IPS-18a (cell line): ENCODE measurements around the gene LAMA2.

ENCODE experiments used
- H3K27ac ChIP-seq: one replicate; pipeline ENCODE4 v1.5.1; 2013; ENCODE audit warnings: low read length
- H3K27me3 ChIP-seq: one replicate; pipeline ENCODE4 v1.6.1; 2013; ENCODE audit warnings: mild to moderate bottlenecking, low read length; ENCODE audit not compliant: control insufficient read depth, insufficient read depth
- H3K36me3 ChIP-seq: one replicate; pipeline ENCODE4 v1.6.1; 2013; ENCODE audit warnings: low read depth, low read length; ENCODE audit not compliant: control insufficient read depth
- H3K4me1 ChIP-seq: one replicate; pipeline ENCODE4 v1.6.1; 2013; ENCODE audit warnings: low read depth, low read length; ENCODE audit not compliant: control insufficient read depth
- H3K4me3 ChIP-seq: one replicate; pipeline ENCODE4 v1.5.1; 2013; ENCODE audit warnings: low read length
- H3K9ac ChIP-seq: one replicate; pipeline ENCODE4 v1.6.1; 2013; ENCODE audit warnings: mild to moderate bottlenecking, low read length, moderate library complexity
- H3K9me3 ChIP-seq: one replicate; pipeline ENCODE4 v1.6.1; 2013; ENCODE audit warnings: low read depth, low read length; ENCODE audit not compliant: control insufficient read depth

LAMA2 gene

DNA sequence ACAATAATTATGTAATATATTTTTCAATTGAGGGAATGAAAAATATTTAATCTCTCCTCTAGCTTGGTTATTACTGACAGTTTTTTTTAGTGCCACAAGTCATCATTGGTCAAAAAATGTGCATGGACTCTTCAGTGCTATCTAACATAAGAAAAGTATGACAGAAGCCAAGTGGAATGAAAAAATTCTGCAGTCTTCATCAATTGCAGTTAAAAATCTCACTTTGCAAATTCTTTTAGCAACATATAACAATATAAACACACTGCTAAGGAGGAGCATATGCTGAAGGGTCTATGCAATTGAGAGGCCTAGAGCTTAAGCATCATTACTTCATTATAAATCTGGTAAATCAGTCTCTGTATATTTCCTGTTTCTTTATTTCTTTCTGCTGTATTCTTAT, 652.0 kb downstream of the LAMA2 start:
- H3K4me1 ChIP-seq = no peaks in the 10 kb centered on the region
- no peak overlapping the region for H3K27ac ChIP-seq
- no peaks in the 10 kb centered on the region for H3K9me3 ChIP-seq
- no peaks in the 10 kb centered on the region for H3K36me3 ChIP-seq
- no peak overlapping the region for H3K9ac ChIP-seq
- no peak overlapping the region for H3K4me3 ChIP-seq
- no peaks in the 10 kb centered on the region for H3K27me3 ChIP-seq

DNA sequence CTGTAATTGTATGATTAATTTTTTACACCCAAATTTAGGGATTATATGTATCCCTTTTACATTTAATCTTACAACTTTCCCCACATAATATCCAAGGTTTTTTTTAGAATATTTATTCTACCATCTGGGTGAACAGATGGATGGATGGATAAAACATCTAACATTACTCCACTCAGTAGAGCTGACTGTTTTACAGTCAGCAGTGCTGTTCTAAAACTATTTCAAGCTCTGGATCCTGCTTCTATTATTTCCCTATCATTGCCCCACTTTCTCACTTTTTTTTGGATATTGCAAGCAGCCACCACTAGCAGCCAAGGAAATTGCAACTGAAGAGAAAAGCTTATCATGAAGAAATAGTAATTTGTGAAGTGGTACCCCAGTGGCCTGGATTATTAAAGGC, 653.3 kb downstream of the LAMA2 start:
- Histone ChIP-seq H3K27me3 (no peaks in the 10 kb centered on the region), H3K4me3 (no peak overlapping the region)

DNA sequence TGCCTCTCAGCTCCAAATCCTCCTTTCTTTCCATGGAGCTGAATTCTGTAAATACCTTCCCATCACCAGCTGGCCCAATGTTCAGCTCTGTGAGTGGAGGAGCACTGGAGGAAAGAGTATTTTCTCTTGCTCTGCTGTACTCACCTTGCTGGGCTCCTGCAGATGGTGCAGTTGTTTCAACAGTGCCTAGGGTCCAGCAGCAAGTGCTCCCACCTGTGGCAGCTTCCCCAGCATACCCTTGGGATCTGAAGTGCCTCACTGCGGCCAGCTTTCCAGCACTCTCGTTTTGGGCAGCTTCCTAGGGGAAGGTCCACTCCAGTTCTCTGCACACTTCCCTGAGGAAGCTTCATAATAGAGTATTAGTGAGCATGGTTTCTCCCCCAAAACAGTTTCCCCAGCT, 656.1 kb downstream of the LAMA2 start:
- H3K36me3 ChIP-seq = no peaks in the 10 kb centered on the region
- H3K4me3 ChIP-seq = no peak overlapping the region

More for the DNA sequence above, 653.3 kb downstream of the LAMA2 start:
- Histone ChIP-seq H3K36me3 (no peaks in the 10 kb centered on the region), H3K27ac (no peak overlapping the region), H3K9ac (no peak overlapping the region), H3K4me1 (no peaks in the 10 kb centered on the region), H3K9me3 (no peaks in the 10 kb centered on the region)

DNA sequence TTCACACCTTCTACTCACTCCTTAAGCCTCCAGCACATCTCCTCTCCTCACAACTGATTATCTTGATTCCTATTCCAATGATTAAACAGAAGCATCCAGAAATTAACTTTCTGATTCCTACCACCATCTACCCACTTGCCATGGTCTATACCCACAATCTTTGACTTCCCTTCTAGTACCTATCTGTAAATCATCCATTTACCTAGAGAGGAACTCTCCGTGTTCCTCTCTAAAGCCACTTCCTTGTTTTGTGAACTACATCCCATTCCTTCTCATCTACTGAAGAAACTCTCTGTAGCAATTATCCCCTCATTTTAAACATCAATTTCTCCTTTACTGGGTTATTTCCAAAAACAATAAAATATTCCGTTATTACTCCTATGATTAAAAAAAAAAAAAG, 659.8 kb downstream of the LAMA2 start:
- no peaks in the 10 kb centered on the region for H3K27me3 ChIP-seq
- H3K9me3 ChIP-seq = no peaks in the 10 kb centered on the region
- no peaks in the 10 kb centered on the region for H3K36me3 ChIP-seq
- no peaks in the 10 kb centered on the region for H3K4me1 ChIP-seq
- H3K9ac ChIP-seq = no peak overlapping the region
- no peak overlapping the region for H3K4me3 ChIP-seq
- H3K27ac ChIP-seq = no peak overlapping the region

More for the DNA sequence above, 656.1 kb downstream of the LAMA2 start:
- no peak overlapping the region for H3K9ac ChIP-seq
- no peaks in the 10 kb centered on the region for H3K27me3 ChIP-seq
- no peak overlapping the region for H3K27ac ChIP-seq
- H3K4me1 ChIP-seq = no peaks in the 10 kb centered on the region
- no peaks in the 10 kb centered on the region for H3K9me3 ChIP-seq

GRCh38 chr6:129543981-129544380, 661.0 kb downstream of the LAMA2 start:
- H3K4me1 ChIP-seq = no peaks in the 10 kb centered on the region
- H3K4me3 ChIP-seq = no peak overlapping the region
- H3K9ac ChIP-seq = no peak overlapping the region
- H3K36me3 ChIP-seq = no peaks in the 10 kb centered on the region
- no peak overlapping the region for H3K27ac ChIP-seq
- H3K9me3 ChIP-seq = no peaks in the 10 kb centered on the region
- H3K27me3 ChIP-seq = no peaks in the 10 kb centered on the region

- Histone ChIP-seq H3K4me3 (no peak overlapping the region), H3K27ac (no peak overlapping the region), H3K9ac (no peak overlapping the region), H3K9me3 (no peaks in the 10 kb centered on the region), H3K4me1 (no peaks in the 10 kb centered on the region), H3K36me3 (no peaks in the 10 kb centered on the region), H3K27me3 (no peaks in the 10 kb centered on the region)
Measured at GRCh38 chr6:129544892-129545612, 662.1 kb downstream of the LAMA2 start.

- Histone ChIP-seq H3K27me3 (no peaks in the 10 kb centered on the region), H3K4me1 (no peaks in the 10 kb centered on the region), H3K9ac (no peak overlapping the region), H3K36me3 (no peaks in the 10 kb centered on the region), H3K9me3 (no peaks in the 10 kb centered on the region), H3K27ac (no peak overlapping the region), H3K4me3 (no peak overlapping the region)
Measured at GRCh38 chr6:129546702-129547101, 663.8 kb downstream of the LAMA2 start.

DNA sequence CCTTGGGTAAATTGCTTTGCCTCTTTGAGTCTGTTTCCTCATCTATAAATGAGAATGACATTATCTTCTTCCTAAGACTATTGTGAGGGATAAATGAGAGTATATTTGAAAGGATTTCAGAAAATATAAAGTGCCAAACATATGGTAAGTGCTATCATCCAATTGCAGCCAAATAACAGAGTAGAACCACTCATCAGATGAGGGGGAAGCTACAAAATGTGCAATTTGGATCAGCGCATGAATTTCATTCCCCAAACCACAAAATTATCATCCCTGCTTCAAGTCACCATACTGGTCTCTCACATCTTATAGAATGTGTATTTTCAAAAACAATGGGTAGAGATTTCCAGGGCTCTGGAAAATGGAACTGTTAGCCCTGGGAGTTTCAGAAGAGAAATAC, 668.5 kb downstream of the LAMA2 start:
- no peak overlapping the region for H3K27ac ChIP-seq
- H3K9ac ChIP-seq = no peak overlapping the region
- H3K9me3 ChIP-seq = no peaks in the 10 kb centered on the region
- no peak overlapping the region for H3K4me3 ChIP-seq
- H3K4me1 ChIP-seq = no peaks in the 10 kb centered on the region
- H3K27me3 ChIP-seq = no peaks in the 10 kb centered on the region
- H3K36me3 ChIP-seq = no peaks in the 10 kb centered on the region

DNA sequence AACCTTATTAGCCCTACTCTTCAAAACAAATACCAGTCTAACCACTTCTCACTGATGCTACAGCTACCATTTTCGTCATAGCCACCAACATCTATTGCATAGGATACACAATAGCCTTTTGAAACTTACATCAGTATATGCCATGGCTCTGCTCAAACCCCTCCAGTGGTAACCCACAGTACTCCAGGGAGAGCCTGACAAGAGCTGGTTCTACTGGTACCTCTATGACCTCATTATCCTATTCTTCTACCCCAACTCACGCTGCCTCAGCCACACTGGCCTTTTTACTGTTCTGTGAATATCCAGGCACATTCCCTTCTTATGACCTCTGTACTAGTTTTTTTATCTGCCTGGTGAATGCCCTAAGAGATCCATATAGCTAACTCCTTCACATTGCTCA, 669.5 kb downstream of the LAMA2 start:
- Histone ChIP-seq H3K9me3 (no peaks in the 10 kb centered on the region), H3K36me3 (no peaks in the 10 kb centered on the region), H3K27me3 (no peaks in the 10 kb centered on the region), H3K4me3 (no peak overlapping the region), H3K4me1 (no peaks in the 10 kb centered on the region), H3K27ac (no peak overlapping the region), H3K9ac (no peak overlapping the region)

DNA sequence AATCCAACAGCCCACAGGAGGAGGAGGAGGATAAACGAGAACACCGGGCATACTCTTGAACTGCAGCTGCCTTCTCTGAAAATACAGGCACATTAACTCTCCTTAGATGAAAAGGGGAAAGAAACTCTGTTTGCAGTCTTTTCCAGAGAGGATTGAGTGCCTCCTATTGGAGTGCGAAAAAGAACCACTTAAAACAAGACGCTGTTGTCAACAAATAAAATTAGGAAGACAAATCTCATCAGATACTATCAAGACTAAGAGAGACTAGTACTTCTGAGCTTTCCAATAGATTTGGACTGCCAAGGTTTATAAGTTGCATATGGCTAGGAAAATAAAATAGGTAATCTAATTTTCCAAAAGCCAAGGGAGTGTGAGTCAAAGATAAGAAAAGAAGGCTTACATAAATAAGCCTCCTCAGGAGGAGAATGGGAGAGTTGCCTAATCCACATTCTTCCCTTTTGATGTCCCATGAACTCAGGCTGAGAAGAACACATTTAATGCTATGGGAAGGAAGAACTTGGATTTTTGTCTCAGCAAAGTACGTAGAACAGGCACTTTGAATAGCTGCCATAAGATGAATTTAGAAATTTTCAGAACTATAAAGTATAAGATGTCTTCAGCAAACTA, 672.4 kb downstream of the LAMA2 start:
- no peaks in the 10 kb centered on the region for H3K36me3 ChIP-seq
- no peaks in the 10 kb centered on the region for H3K9me3 ChIP-seq
- no peaks in the 10 kb centered on the region for H3K27me3 ChIP-seq
- no peak overlapping the region for H3K27ac ChIP-seq
- H3K4me1 ChIP-seq = no peaks in the 10 kb centered on the region
- H3K4me3 ChIP-seq = no peak overlapping the region
- no peak overlapping the region for H3K9ac ChIP-seq

- Histone ChIP-seq H3K9me3 (no peaks in the 10 kb centered on the region), H3K36me3 (no peaks in the 10 kb centered on the region), H3K4me1 (no peaks in the 10 kb centered on the region), H3K4me3 (no peak overlapping the region), H3K27me3 (no peaks in the 10 kb centered on the region), H3K9ac (no peak overlapping the region), H3K27ac (no peak overlapping the region)
Measured at GRCh38 chr6:129558248-129558647, 675.3 kb downstream of the LAMA2 start.

- Histone ChIP-seq H3K36me3 (no peaks in the 10 kb centered on the region), H3K4me1 (no peaks in the 10 kb centered on the region), H3K27ac (no peak overlapping the region), H3K9me3 (no peaks in the 10 kb centered on the region), H3K4me3 (no peak overlapping the region), H3K27me3 (no peaks in the 10 kb centered on the region), H3K9ac (no peak overlapping the region)
Measured at GRCh38 chr6:129565366-129565765, 682.4 kb downstream of the LAMA2 start.
